ENCODE data around the gene NF2. TPM values are rescaled to one million over a fixed set of nuclear protein-coding genes. Genes with fewer than 3 reads are reported as not detected.

The NF2 gene
- total RNA-seq, 1 experiment from 2014 or later: 40.5 TPM

DNA sequence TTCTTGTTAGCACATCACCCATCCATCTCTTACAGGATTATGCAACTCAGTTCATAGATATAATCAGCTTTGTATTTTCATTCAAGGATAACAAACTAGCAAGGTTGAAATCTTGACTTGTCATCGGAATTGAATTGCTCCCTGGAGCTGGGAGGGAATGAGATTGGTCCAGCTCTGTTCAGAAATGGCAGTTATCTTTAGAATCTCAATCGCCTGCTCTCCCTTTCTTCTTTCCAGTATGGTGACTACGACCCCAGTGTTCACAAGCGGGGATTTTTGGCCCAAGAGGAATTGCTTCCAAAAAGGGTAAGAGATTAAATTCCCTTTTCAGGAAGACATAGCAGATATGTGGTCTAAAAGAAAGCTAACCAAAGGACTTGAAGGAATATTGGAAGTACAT, 51.0 kb downstream of the NF2 start:
- H3K4me1 ChIP-seq (ENCODE audit: insufficient read depth, low read length, poor library complexity, severe bottlenecking): no peaks in the 10 kb centered on the region
- BruUV-seq (replicated peaks): no TSS peak
- H3K36me3 ChIP-seq (ENCODE audit: insufficient read depth, low read length, poor library complexity, severe bottlenecking): no peaks in the 10 kb centered on the region
- no peaks in the 10 kb centered on the region for H3K9me3 ChIP-seq (ENCODE audit: low read depth, low read length, poor library complexity, severe bottlenecking)
- intact Hi-C loops (cut with micrococcal nuclease; ENCODE audit: unreplicated experiment): no loop called here
- H3K27me3 ChIP-seq (replicated peaks; ENCODE audit: insufficient read depth, low read depth, low read length, poor library complexity): no peaks in the 10 kb centered on the region
- CTCF ChIA-PET: interaction anchor here (0.7 kb wide), 1 partner anchor 36 kb away, joined by 3 read pairs; no protein-coding TSS in a partner anchor
- POLR2A ChIA-PET (ENCODE audit: low non-redundant PET): interaction anchor here (0.5 kb wide), 1 partner anchor 703 kb away, joined by 4 read pairs; no protein-coding TSS in a partner anchor
- TF ChIP-seq, protein P1, sequence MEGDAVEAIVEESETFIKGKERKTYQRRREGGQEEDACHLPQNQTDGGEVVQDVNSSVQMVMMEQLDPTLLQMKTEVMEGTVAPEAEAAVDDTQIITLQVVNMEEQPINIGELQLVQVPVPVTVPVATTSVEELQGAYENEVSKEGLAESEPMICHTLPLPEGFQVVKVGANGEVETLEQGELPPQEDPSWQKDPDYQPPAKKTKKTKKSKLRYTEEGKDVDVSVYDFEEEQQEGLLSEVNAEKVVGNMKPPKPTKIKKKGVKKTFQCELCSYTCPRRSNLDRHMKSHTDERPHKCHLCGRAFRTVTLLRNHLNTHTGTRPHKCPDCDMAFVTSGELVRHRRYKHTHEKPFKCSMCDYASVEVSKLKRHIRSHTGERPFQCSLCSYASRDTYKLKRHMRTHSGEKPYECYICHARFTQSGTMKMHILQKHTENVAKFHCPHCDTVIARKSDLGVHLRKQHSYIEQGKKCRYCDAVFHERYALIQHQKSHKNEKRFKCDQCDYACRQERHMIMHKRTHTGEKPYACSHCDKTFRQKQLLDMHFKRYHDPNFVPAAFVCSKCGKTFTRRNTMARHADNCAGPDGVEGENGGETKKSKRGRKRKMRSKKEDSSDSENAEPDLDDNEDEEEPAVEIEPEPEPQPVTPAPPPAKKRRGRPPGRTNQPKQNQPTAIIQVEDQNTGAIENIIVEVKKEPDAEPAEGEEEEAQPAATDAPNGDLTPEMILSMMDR (conservative IDR thresholded peaks at IDR 0.05; ENCODE audit: low read depth, low read length): no peak
- TF ChIP-seq EZH2 (IDR thresholded peaks at IDR 0.05; ENCODE audit: borderline replicate concordance, low read depth, low read length, poor library complexity, severe bottlenecking): no peak
- DNase-seq (ENCODE audit: low spot score): no peak
- H3K4me3 ChIP-seq (ENCODE audit: low read depth, low read length, poor library complexity, severe bottlenecking): no peak overlapping the region
- no peak overlapping the region for H3K27ac ChIP-seq (ENCODE audit: low read depth, low read length, poor library complexity, severe bottlenecking)

DNA sequence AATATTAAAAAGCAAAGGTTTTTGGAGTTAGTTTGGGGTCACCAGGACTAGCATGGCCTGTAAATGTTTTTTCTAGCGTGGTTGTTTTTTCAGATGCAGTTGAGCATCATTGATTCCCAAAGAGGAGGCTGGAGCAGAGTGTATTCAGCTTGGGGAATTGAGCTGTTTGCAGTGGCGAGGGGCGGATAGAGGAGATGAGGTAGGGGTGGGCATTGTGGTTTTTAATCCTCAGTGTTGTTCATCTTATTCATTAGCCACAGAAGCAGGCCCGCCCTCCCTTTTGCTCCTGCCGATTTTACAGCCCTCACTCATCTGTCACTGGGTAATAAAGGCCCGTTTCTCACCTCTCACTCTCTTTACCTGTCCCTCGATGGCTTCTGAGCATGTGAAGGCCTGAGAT, 51.4 kb downstream of the NF2 start:
- H3K4me1 ChIP-seq (ENCODE audit: insufficient read depth, low read length, poor library complexity, severe bottlenecking): no peaks in the 10 kb centered on the region
- ChIA-PET CTCF (interaction anchor here (0.7 kb wide), 1 partner anchor 35 kb away, joined by 3 read pairs; no protein-coding TSS in a partner anchor), POLR2A (ENCODE audit: low non-redundant PET) (no interaction called here)
- BruUV-seq (replicated peaks): no TSS peak
- H3K27me3 ChIP-seq (replicated peaks; ENCODE audit: insufficient read depth, low read depth, low read length, poor library complexity): no peaks in the 10 kb centered on the region
- no peak for TF ChIP-seq EZH2 (IDR thresholded peaks at IDR 0.05; ENCODE audit: borderline replicate concordance, low read depth, low read length, poor library complexity, severe bottlenecking)
- TF ChIP-seq, protein P1 (conservative IDR thresholded peaks at IDR 0.05; ENCODE audit: low read depth, low read length): no peak
- DNase-seq (ENCODE audit: low spot score): no peak
- H3K4me3 ChIP-seq (ENCODE audit: low read depth, low read length, poor library complexity, severe bottlenecking): no peak overlapping the region
- H3K9me3 ChIP-seq (ENCODE audit: low read depth, low read length, poor library complexity, severe bottlenecking): no peaks in the 10 kb centered on the region
- intact Hi-C loops (cut with micrococcal nuclease; ENCODE audit: unreplicated experiment): no loop called here
- H3K36me3 ChIP-seq (ENCODE audit: insufficient read depth, low read length, poor library complexity, severe bottlenecking): peaks cover 3% of the 10 kb centered on the region
- H3K27ac ChIP-seq (ENCODE audit: low read depth, low read length, poor library complexity, severe bottlenecking): no peak overlapping the region

DNA sequence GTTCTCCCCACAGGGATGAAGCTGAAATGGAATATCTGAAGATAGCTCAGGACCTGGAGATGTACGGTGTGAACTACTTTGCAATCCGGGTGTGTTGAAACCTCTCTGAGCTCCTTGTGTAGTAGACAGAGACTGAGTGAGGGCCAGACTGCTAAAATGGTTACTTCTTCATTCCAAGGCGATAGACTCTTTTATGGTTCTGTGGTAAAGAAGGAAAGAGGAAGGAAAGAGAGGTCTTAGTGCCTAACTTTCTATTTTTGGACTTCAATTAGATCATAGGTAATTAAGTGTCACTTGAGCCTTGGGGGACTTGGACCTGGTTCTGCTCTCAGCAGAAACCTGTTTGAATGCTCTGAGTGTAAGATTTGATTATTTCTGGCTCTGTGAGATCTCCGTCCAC, 54.7 kb downstream of the NF2 start:
- Histone ChIP-seq H3K4me1 (ENCODE audit: insufficient read depth, low read length, poor library complexity, severe bottlenecking) (no peaks in the 10 kb centered on the region), H3K36me3 (ENCODE audit: insufficient read depth, low read length, poor library complexity, severe bottlenecking) (peaks cover 3% of the 10 kb centered on the region), H3K9me3 (ENCODE audit: low read depth, low read length, poor library complexity, severe bottlenecking) (no peaks in the 10 kb centered on the region), H3K27ac (ENCODE audit: low read depth, low read length, poor library complexity, severe bottlenecking) (no peak overlapping the region), H3K27me3 (replicated peaks; ENCODE audit: insufficient read depth, low read depth, low read length, poor library complexity) (no peaks in the 10 kb centered on the region), H3K4me3 (ENCODE audit: low read depth, low read length, poor library complexity, severe bottlenecking) (no peak overlapping the region)
- no peak for TF ChIP-seq EZH2 (IDR thresholded peaks at IDR 0.05; ENCODE audit: borderline replicate concordance, low read depth, low read length, poor library complexity, severe bottlenecking)
- TF ChIP-seq, protein P1 (conservative IDR thresholded peaks at IDR 0.05; ENCODE audit: low read depth, low read length): no peak
- intact Hi-C loops (cut with micrococcal nuclease; ENCODE audit: unreplicated experiment): no loop called here
- no TSS peak for BruUV-seq (replicated peaks)
- ChIA-PET POLR2A (ENCODE audit: low non-redundant PET) (no interaction called here), CTCF (no interaction called here)
- no peak for DNase-seq (ENCODE audit: low spot score)
